Uterus (tissue), 2 donors: ENCODE data around the gene OXNAD1.

Experiments
- POLR2A ChIP-seq, 2 donors: fragments of 450-650 bp; IDR thresholded peaks; one replicate each; pipeline ENCODE4 v1.6.1; 2016; ENCODE audit warnings: antibody characterized with exemption in 2 of 2, mild to moderate bottlenecking in 1 of 2, moderate library complexity in 1 of 2
- TF ChIP-seq, protein P1 (sequence below), 4 experiments: fragments of 200-600 bp in 2 of 4; fragments of 450-650 bp in 2 of 4; sonication (generic) in 2 of 4; IDR thresholded peaks; one replicate each; pipeline ENCODE4 v1.5.1; 2016 to 2019; ENCODE audit warnings: antibody characterized with exemption in 4 of 4, mild to moderate bottlenecking in 2 of 4, moderate library complexity in 1 of 4

DNA sequence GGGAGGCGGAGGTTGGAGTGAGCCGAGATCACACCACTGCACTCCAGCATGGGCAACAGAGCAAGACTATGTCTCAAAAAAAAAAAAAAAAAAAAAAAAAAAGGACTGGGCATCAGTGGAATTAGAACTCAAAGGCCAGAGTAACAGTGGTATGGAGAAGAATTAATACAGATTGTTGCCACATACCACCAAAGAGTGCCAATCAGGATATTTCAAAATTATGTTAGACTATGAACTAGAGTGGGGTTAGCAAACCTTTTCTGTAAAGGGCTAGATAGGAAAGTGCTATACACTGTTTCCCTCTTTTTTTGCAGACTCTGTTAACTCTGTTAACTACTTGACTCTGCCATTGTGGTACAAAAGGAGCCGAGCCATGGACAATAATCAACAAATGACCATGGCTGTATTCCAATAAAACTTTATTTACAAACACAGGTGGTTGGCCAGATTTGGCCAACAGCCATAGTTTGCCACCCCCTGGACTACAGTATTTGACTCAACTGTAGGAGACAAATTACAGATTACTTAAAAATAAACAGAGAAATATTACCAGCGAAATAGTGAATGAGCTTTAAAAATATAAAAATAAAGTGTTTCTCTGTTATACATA, 28.9 kb upstream of the OXNAD1 start:
- TF ChIP-seq, protein P1, sequence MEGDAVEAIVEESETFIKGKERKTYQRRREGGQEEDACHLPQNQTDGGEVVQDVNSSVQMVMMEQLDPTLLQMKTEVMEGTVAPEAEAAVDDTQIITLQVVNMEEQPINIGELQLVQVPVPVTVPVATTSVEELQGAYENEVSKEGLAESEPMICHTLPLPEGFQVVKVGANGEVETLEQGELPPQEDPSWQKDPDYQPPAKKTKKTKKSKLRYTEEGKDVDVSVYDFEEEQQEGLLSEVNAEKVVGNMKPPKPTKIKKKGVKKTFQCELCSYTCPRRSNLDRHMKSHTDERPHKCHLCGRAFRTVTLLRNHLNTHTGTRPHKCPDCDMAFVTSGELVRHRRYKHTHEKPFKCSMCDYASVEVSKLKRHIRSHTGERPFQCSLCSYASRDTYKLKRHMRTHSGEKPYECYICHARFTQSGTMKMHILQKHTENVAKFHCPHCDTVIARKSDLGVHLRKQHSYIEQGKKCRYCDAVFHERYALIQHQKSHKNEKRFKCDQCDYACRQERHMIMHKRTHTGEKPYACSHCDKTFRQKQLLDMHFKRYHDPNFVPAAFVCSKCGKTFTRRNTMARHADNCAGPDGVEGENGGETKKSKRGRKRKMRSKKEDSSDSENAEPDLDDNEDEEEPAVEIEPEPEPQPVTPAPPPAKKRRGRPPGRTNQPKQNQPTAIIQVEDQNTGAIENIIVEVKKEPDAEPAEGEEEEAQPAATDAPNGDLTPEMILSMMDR (IDR thresholded peaks at IDR 0.05): no peak
- TF ChIP-seq POLR2A (IDR thresholded peaks at IDR 0.05): no peak
